Thoracic aorta (tissue), 2 donors: Measurements from ENCODE around the gene EIF2AK2. TPM values are rescaled to one million over a fixed set of nuclear protein-coding genes. Genes with fewer than 3 reads are reported as not detected.

Source experiments
- ATAC-seq: fragments of 150-250 bp; one replicate; pipeline ENCODE4 v1.8.0; 2017; ENCODE audit warnings: low read depth; ENCODE audit not compliant: insufficient number of reproducible peaks, low FRiP score
- DNase-seq: peaks from one replicate; pipeline ENCODE4 v3.0.0-alpha.2; 2020; ENCODE audit warnings: low spot score
- H3K27ac ChIP-seq, 2 donors: fragments of 200-600 bp; sonication (generic); 1 replicate in 1 of 2; 2 replicates in 1 of 2; pipeline ENCODE4 v1.5.1; 2016; ENCODE audit warnings: mild to moderate bottlenecking in 2 of 2, moderate library complexity in 2 of 2
- H3K27me3 ChIP-seq: fragments of 200-600 bp; sonication (generic); replicated peaks from 2 replicates; pipeline ENCODE4 v1.6.0; 2016; ENCODE audit warnings: mild to moderate bottlenecking; ENCODE audit not compliant: insufficient read depth
- H3K36me3 ChIP-seq: fragments of 200-600 bp; sonication (generic); one replicate; pipeline ENCODE4 v1.5.1; 2016
- H3K4me1 ChIP-seq, 2 donors: fragments of 200-600 bp; sonication (generic); 1 replicate in 1 of 2; 2 replicates in 1 of 2; pipeline versions ENCODE4 v1.5.1 to v1.6.0; 2016; ENCODE audit warnings: low read depth in 2 of 2, mild to moderate bottlenecking in 1 of 2; ENCODE audit not compliant: control insufficient read depth in 1 of 2
- H3K4me3 ChIP-seq: fragments of 200-600 bp; sonication (generic); 2 replicates; pipeline ENCODE4 v1.5.1; 2016; ENCODE audit warnings: mild to moderate bottlenecking
- H3K9me3 ChIP-seq: fragments of 200-600 bp; sonication (generic); 2 replicates; pipeline ENCODE4 v1.5.1; 2016
- total RNA-seq, 2 donors: library from RNA; depleted of rRNA; stranded (reverse); fragments of >200 nt; gene quantifications; one replicate each; pipeline versions ENCODE4 v1.1.0 to v1.2.3, GENCODE V29; 2016
- TF ChIP-seq, protein P1 (sequence below): fragments of 200-600 bp; sonication (generic); IDR thresholded peaks from one replicate; pipeline ENCODE4 v1.5.1; 2019; ENCODE audit warnings: antibody characterized with exemption

EIF2AK2 gene
- total RNA-seq, 2 donors from 2014 or later: 37.4 to 39.0 TPM

DNA sequence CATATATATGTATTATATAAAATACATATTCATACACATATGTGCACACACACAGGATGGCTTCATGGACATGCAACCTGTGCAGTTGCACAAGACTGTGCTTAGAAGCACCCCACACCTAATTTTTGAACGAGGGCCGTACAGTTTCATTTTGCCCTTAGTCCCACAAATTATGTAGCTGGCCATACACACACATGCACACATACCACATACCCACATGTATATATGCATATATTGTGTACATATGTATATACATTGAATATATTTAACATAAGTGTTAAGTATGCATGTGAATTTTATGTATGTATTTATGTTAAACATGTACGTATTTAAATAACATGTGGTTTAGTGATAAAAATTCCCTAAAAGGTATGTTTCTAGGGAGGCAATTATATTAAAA is 54.2 kb downstream of the EIF2AK2 start:
- DNase-seq: no peak
- no peak for ATAC-seq
- no peak overlapping the region for H3K4me3 ChIP-seq
- no peaks in the 10 kb centered on the region for H3K27me3 ChIP-seq
- peaks cover 19% of the 10 kb centered on the region for H3K36me3 ChIP-seq
- TF ChIP-seq, protein P1, sequence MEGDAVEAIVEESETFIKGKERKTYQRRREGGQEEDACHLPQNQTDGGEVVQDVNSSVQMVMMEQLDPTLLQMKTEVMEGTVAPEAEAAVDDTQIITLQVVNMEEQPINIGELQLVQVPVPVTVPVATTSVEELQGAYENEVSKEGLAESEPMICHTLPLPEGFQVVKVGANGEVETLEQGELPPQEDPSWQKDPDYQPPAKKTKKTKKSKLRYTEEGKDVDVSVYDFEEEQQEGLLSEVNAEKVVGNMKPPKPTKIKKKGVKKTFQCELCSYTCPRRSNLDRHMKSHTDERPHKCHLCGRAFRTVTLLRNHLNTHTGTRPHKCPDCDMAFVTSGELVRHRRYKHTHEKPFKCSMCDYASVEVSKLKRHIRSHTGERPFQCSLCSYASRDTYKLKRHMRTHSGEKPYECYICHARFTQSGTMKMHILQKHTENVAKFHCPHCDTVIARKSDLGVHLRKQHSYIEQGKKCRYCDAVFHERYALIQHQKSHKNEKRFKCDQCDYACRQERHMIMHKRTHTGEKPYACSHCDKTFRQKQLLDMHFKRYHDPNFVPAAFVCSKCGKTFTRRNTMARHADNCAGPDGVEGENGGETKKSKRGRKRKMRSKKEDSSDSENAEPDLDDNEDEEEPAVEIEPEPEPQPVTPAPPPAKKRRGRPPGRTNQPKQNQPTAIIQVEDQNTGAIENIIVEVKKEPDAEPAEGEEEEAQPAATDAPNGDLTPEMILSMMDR: no peak
- peaks cover 3 to 9% of the 10 kb centered on the region in 2 donors for H3K4me1 ChIP-seq
- H3K9me3 ChIP-seq: no peaks in the 10 kb centered on the region
- H3K27ac ChIP-seq: peak overlapping the region in 1 of 2 donors; percentile 62

GRCh38 chr2:37100054-37100453 is 56.7 kb downstream of the EIF2AK2 start:
- ATAC-seq (no peak), DNase-seq (no peak)
- Histone ChIP-seq H3K27me3 (no peaks in the 10 kb centered on the region), H3K9me3 (no peaks in the 10 kb centered on the region), H3K27ac (no peak overlapping the region), H3K4me3 (no peak overlapping the region), H3K36me3 (peaks cover 18% of the 10 kb centered on the region), H3K4me1 (peaks cover 3 to 9% of the 10 kb centered on the region in 2 donors)
- TF ChIP-seq, protein P1: no peak

- H3K4me3 ChIP-seq: no peak overlapping the region
- H3K27ac ChIP-seq: no peak overlapping the region
- H3K27me3 ChIP-seq: no peaks in the 10 kb centered on the region
- DNase-seq (no peak), ATAC-seq (no peak)
- no peaks in the 10 kb centered on the region for H3K9me3 ChIP-seq
- H3K36me3 ChIP-seq: peaks cover 33% of the 10 kb centered on the region
- peaks cover 0 to 3% of the 10 kb centered on the region in 2 donors for H3K4me1 ChIP-seq
- TF ChIP-seq, protein P1: no peak
Measured at GRCh38 chr2:37098416-37099118, 58.2 kb downstream of the EIF2AK2 start.

DNA sequence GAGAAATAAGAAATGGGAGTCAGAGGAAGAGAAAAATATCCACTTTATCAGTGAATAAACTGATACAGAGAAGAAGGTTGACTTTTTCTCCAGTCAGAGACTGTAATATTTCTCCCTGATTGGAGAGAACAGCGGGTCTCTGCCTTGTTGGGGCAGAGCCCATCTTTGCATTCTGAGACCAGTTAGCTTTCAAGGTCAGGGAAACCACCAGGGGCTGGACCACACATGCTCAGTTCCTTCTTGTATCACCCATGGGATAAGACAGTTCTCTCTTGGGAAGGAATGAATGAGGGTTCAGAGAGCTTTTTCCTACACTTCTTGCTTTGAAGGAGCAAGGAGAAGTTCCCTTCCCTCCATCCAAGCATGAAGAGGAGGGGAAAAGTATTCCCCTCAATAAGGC is 60.2 kb downstream of the EIF2AK2 start:
- DNase-seq (no peak), ATAC-seq (no peak)
- Histone ChIP-seq H3K9me3 (no peaks in the 10 kb centered on the region), H3K36me3 (peaks cover 37% of the 10 kb centered on the region), H3K4me3 (no peak overlapping the region), H3K27me3 (no peaks in the 10 kb centered on the region), H3K27ac (no peak overlapping the region), H3K4me1 (no peaks in the 10 kb centered on the region)
- TF ChIP-seq, protein P1: no peak

- Histone ChIP-seq H3K27ac (no peak overlapping the region), H3K36me3 (peaks cover 46% of the 10 kb centered on the region), H3K27me3 (no peaks in the 10 kb centered on the region), H3K4me3 (no peak overlapping the region), H3K4me1 (no peaks in the 10 kb centered on the region), H3K9me3 (no peaks in the 10 kb centered on the region)
- no peak for ATAC-seq
- TF ChIP-seq, protein P1: no peak
- no peak for DNase-seq
Measured at GRCh38 chr2:37091873-37092272, 64.9 kb downstream of the EIF2AK2 start.
